ENCODE data around the gene CHTF8. TPM values are rescaled to one million over a fixed set of nuclear protein-coding genes. Genes with fewer than 3 reads are reported as not detected.

Gene CHTF8
- total RNA-seq, 1 donor from 2014 or later = 136 TPM

GRCh38 chr16:69116256-69116875 lies 16.0 kb downstream of the CHTF8 start:
- H3K4me3 ChIP-seq (ENCODE audit: low read depth, low read length) = no peak overlapping the region
- no peak for TF ChIP-seq CTCF (IDR thresholded peaks at IDR 0.05; ENCODE audit: insufficient read depth, low read length, poor library complexity, severe bottlenecking)
- DNase-seq (ENCODE audit: low read depth) = no peak
- peaks cover 2% of the 10 kb centered on the region for H3K36me3 ChIP-seq (ENCODE audit: control insufficient read depth, insufficient read depth, low read length)
- no peaks in the 10 kb centered on the region for H3K27me3 ChIP-seq (ENCODE audit: control insufficient read depth, insufficient read depth, low read length)

- no peak for DNase-seq (ENCODE audit: low read depth)
- Histone ChIP-seq H3K36me3 (ENCODE audit: control insufficient read depth, insufficient read depth, low read length) (peaks cover 2% of the 10 kb centered on the region), H3K27me3 (ENCODE audit: control insufficient read depth, insufficient read depth, low read length) (no peaks in the 10 kb centered on the region), H3K4me3 (ENCODE audit: low read depth, low read length) (no peak overlapping the region)
- TF ChIP-seq CTCF (IDR thresholded peaks at IDR 0.05; ENCODE audit: insufficient read depth, low read length, poor library complexity, severe bottlenecking) = no peak
Observed at GRCh38 chr16:69115837-69116236, 16.6 kb downstream of the CHTF8 start.

GRCh38 chr16:69115361-69115760 lies 17.0 kb downstream of the CHTF8 start:
- no peaks in the 10 kb centered on the region for H3K27me3 ChIP-seq (ENCODE audit: control insufficient read depth, insufficient read depth, low read length)
- no peak for TF ChIP-seq CTCF (IDR thresholded peaks at IDR 0.05; ENCODE audit: insufficient read depth, low read length, poor library complexity, severe bottlenecking)
- no peak for DNase-seq (ENCODE audit: low read depth)
- no peak overlapping the region for H3K4me3 ChIP-seq (ENCODE audit: low read depth, low read length)
- peaks cover 2% of the 10 kb centered on the region for H3K36me3 ChIP-seq (ENCODE audit: control insufficient read depth, insufficient read depth, low read length)

- no peak for DNase-seq (ENCODE audit: low read depth)
- Histone ChIP-seq H3K27me3 (ENCODE audit: control insufficient read depth, insufficient read depth, low read length) (no peaks in the 10 kb centered on the region), H3K36me3 (ENCODE audit: control insufficient read depth, insufficient read depth, low read length) (peaks cover 2% of the 10 kb centered on the region), H3K4me3 (ENCODE audit: low read depth, low read length) (no peak overlapping the region)
- TF ChIP-seq CTCF (IDR thresholded peaks at IDR 0.05; ENCODE audit: insufficient read depth, low read length, poor library complexity, severe bottlenecking) = no peak
Observed at GRCh38 chr16:69114976-69115355, 17.4 kb downstream of the CHTF8 start.

GRCh38 chr16:69114346-69114975 lies 17.9 kb downstream of the CHTF8 start:
- H3K36me3 ChIP-seq (ENCODE audit: control insufficient read depth, insufficient read depth, low read length) = peaks cover 2% of the 10 kb centered on the region
- no peak overlapping the region for H3K4me3 ChIP-seq (ENCODE audit: low read depth, low read length)
- no peak for TF ChIP-seq CTCF (IDR thresholded peaks at IDR 0.05; ENCODE audit: insufficient read depth, low read length, poor library complexity, severe bottlenecking)

GRCh38 chr16:69113216-69113615 lies 19.2 kb downstream of the CHTF8 start:
- Histone ChIP-seq H3K27me3 (ENCODE audit: control insufficient read depth, insufficient read depth, low read length) (no peaks in the 10 kb centered on the region), H3K4me3 (ENCODE audit: low read depth, low read length) (no peak overlapping the region), H3K36me3 (ENCODE audit: control insufficient read depth, insufficient read depth, low read length) (no peaks in the 10 kb centered on the region)
- no peak for TF ChIP-seq CTCF (IDR thresholded peaks at IDR 0.05; ENCODE audit: insufficient read depth, low read length, poor library complexity, severe bottlenecking)
- no peak for DNase-seq (ENCODE audit: low read depth)

More at GRCh38 chr16:69114346-69114975, 17.9 kb downstream of the CHTF8 start:
- H3K27me3 ChIP-seq (ENCODE audit: control insufficient read depth, insufficient read depth, low read length) = no peaks in the 10 kb centered on the region
- no peak for DNase-seq (ENCODE audit: low read depth)

Data from kidney epithelial cell (primary cell).